Upper lobe of left lung (tissue), 4 donors: ENCODE data around the gene MRPL2.

Source experiments
- POLR2A ChIP-seq, 4 donors: fragments of 450-650 bp; IDR thresholded peaks; one replicate each; pipeline ENCODE4 v1.5.1; 2016 to 2017; ENCODE audit warnings: antibody characterized with exemption in 4 of 4, mild to moderate bottlenecking in 2 of 4
- POLR2AphosphoS5 ChIP-seq, 2 donors: sonication (generic); formaldehyde crosslinking; IDR thresholded peaks; one replicate each; pipeline ENCODE4 v1.5.1; 2017; ENCODE audit warnings: antibody characterized with exemption in 2 of 2
- TF ChIP-seq, protein P1 (sequence below), 6 experiments: fragments of 450-650 bp in 4 of 6; fragments of 200-600 bp in 2 of 6; sonication (generic) in 2 of 6; IDR thresholded peaks; one replicate each; pipeline ENCODE4 v1.5.1; 2016 to 2019; ENCODE audit warnings: antibody characterized with exemption in 6 of 6

DNA sequence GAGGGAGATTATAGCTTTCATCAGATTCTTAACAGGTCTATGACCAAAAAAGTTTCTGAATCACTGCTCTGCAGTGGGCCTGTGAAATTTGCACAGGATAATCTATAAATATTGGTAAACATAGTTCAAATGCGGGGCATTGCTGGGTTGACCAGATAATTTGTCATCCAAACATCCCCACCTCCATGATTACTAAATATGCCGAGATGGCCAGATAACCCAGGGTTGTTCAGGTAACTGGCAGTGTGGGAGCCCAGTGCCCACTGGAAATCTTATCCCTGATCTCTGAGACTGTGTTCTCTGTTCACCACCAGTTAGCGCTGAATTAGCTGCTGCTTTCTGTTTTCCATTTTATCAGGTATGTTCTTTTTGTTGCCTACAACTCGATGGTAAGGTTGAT is 38.3 kb upstream of the MRPL2 start:
- no peak for TF ChIP-seq POLR2A (IDR thresholded peaks at IDR 0.05)
- no peak for TF ChIP-seq POLR2AphosphoS5 (IDR thresholded peaks at IDR 0.05)
- TF ChIP-seq, protein P1, sequence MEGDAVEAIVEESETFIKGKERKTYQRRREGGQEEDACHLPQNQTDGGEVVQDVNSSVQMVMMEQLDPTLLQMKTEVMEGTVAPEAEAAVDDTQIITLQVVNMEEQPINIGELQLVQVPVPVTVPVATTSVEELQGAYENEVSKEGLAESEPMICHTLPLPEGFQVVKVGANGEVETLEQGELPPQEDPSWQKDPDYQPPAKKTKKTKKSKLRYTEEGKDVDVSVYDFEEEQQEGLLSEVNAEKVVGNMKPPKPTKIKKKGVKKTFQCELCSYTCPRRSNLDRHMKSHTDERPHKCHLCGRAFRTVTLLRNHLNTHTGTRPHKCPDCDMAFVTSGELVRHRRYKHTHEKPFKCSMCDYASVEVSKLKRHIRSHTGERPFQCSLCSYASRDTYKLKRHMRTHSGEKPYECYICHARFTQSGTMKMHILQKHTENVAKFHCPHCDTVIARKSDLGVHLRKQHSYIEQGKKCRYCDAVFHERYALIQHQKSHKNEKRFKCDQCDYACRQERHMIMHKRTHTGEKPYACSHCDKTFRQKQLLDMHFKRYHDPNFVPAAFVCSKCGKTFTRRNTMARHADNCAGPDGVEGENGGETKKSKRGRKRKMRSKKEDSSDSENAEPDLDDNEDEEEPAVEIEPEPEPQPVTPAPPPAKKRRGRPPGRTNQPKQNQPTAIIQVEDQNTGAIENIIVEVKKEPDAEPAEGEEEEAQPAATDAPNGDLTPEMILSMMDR (IDR thresholded peaks at IDR 0.05): no peak
